BJ (cell line): ENCODE measurements around the gene TKTL2. TPM values are rescaled to one million over a fixed set of nuclear protein-coding genes. Genes with fewer than 3 reads are reported as not detected.

ENCODE experiments used
- CTCF ChIA-PET: fragments of 350-600 bp; formaldehyde crosslinking; extraction: SDS; loops from one replicate; lab custom pipeline; 2021; ENCODE audit warnings: antibody characterized with exemption, inconsistent platforms; lab: Yijun Ruan, JAX
- POLR2A ChIA-PET: fragments of 300-600 bp; sonication (Branson Sonifier 250); formaldehyde crosslinking; extraction: SDS; loops from one replicate; lab custom pipeline; 2021; ENCODE audit warnings: antibody characterized with exemption; lab: Charles Lee
- DNase-seq: peaks from one replicate; pipeline ENCODE4 v3.0.0-alpha.2; 2011; ENCODE audit warnings: low read depth
- H3K27me3 ChIP-seq: 2 replicates; pipeline ENCODE4 v1.6.0; 2011; ENCODE audit warnings: low read length; ENCODE audit not compliant: control insufficient read depth, insufficient read depth
- H3K36me3 ChIP-seq: 2 replicates; pipeline ENCODE4 v1.5.1; 2011; ENCODE audit warnings: low read length; ENCODE audit not compliant: control insufficient read depth, insufficient read depth
- H3K4me3 ChIP-seq: 2 replicates; pipeline ENCODE4 v1.5.1; 2011; ENCODE audit warnings: low read depth, mild to moderate bottlenecking, control low read depth, low read length
- CTCF ChIP-seq: IDR thresholded peaks from 2 replicates; pipeline ENCODE4 v1.5.1; 2011; ENCODE audit warnings: low read depth, mild to moderate bottlenecking, control low read depth, inconsistent platforms, low read length, moderate library complexity; ENCODE audit not compliant: insufficient read depth
- polyA plus RNA-seq: library from polyadenylated mRNA; depleted of rRNA; stranded (reverse); fragments of >200 nt; gene quantifications from 2 replicates; pipeline ENCODE4 v1.2.3, GENCODE V29; 2011

TKTL2 gene
- polyA plus RNA-seq, 1 experiment, result not detected

- CTCF ChIA-PET, result interaction anchor here (1.0 to 4.2 kb wide), 7 partner anchors 8 to 1245 kb away, joined by 3 to 69 read pairs (median 4); partner anchors contain the start of gene TMA16
- Histone ChIP-seq H3K4me3 (no peak overlapping the region), H3K36me3 (no peaks in the 10 kb centered on the region), H3K27me3 (peaks cover 7% of the 10 kb centered on the region)
- POLR2A ChIA-PET, result no interaction called here
- no peak for DNase-seq
- no peak for TF ChIP-seq CTCF
Measured at GRCh38 chr4:163486321-163486720, 12.8 kb upstream of the TKTL2 start.

- no peak for DNase-seq
- H3K27me3 ChIP-seq, result peaks cover 7% of the 10 kb centered on the region
- H3K4me3 ChIP-seq, result no peak overlapping the region
- H3K36me3 ChIP-seq, result no peaks in the 10 kb centered on the region
- ChIA-PET POLR2A (no interaction called here), CTCF (interaction anchor here (0.7 to 4.2 kb wide), 8 partner anchors 8 to 1245 kb away, joined by 3 to 69 read pairs (median 4); partner anchors contain the start of gene TMA16)
- TF ChIP-seq CTCF, result no peak
Measured at GRCh38 chr4:163485589-163485988, 12.0 kb upstream of the TKTL2 start.

GRCh38 chr4:163484906-163485305, 11.4 kb upstream of the TKTL2 start:
- DNase-seq, result no peak
- Histone ChIP-seq H3K4me3 (no peak overlapping the region), H3K27me3 (peaks cover 5% of the 10 kb centered on the region), H3K36me3 (no peaks in the 10 kb centered on the region)
- ChIA-PET POLR2A (no interaction called here), CTCF (interaction anchor here (0.9 to 4.2 kb wide), 6 partner anchors 9 to 71 kb away, joined by 3 to 69 read pairs (median 8); partner anchors contain the start of gene TMA16)
- peak; percentile 64 for TF ChIP-seq CTCF

GRCh38 chr4:163482190-163482589, 8.6 kb upstream of the TKTL2 start:
- Histone ChIP-seq H3K36me3 (no peaks in the 10 kb centered on the region), H3K27me3 (peaks cover 3% of the 10 kb centered on the region), H3K4me3 (no peak overlapping the region)
- TF ChIP-seq CTCF, result no peak
- no peak for DNase-seq
- ChIA-PET POLR2A (no interaction called here), CTCF (interaction anchor here (1.5 kb wide), 1 partner anchor 66 kb away, joined by 5 read pairs; no protein-coding TSS in a partner anchor)

GRCh38 chr4:163476761-163477438, 3.3 kb upstream of the TKTL2 start:
- Histone ChIP-seq H3K36me3 (no peaks in the 10 kb centered on the region), H3K27me3 (no peaks in the 10 kb centered on the region), H3K4me3 (no peak overlapping the region)
- CTCF ChIA-PET, result interaction anchor here (4.6 kb wide), 1 partner anchor 73 kb away, joined by 21 read pairs; no protein-coding TSS in a partner anchor
- no peak for DNase-seq
- TF ChIP-seq CTCF, result no peak
- POLR2A ChIA-PET, result interaction anchor here (0.6 kb wide), 1 partner anchor 18 kb away, joined by 3 read pairs; the partner anchor contains the start of gene TMA16
